Loucy (cell line): ENCODE data around the gene WDR31.
A peak's percentile ranks its signal among the peaks of the same experiment; 100 is the strongest.
"Not testable (repeated sequence)": the region's sequence is repeated elsewhere in the genome, so short reads cannot be mapped to it uniquely, and the experiment has no call there.

ENCODE experiments used
- H2AFZ ChIP-seq: fragments of 200-600 bp; sonication (generic); 2 replicates; pipeline ENCODE4 v1.6.0; 2016; ENCODE audit warnings: antibody characterized with exemption, mild to moderate bottlenecking, low read length, moderate library complexity
- H3F3A ChIP-seq: fragments of 200-600 bp; 2 replicates; pipeline ENCODE4 v1.6.0; 2016; ENCODE audit warnings: antibody characterized with exemption, low read depth, mild to moderate bottlenecking
- H3K27me3 ChIP-seq: fragments of 200-600 bp; sonication (generic); 2 replicates; pipeline ENCODE4 v1.6.1; 2014; ENCODE audit warnings: low read length, mild to moderate bottlenecking; ENCODE audit not compliant: insufficient read depth, poor library complexity, severe bottlenecking
- H3K36me3 ChIP-seq: fragments of 200-600 bp; sonication (generic); 2 replicates; pipeline ENCODE4 v1.6.1; 2016; ENCODE audit warnings: low read length; ENCODE audit not compliant: insufficient read depth
- H3K4me1 ChIP-seq: fragments of 200-600 bp; sonication (generic); 2 replicates; pipeline ENCODE4 v1.5.1; 2014; ENCODE audit warnings: low read length, mild to moderate bottlenecking; ENCODE audit not compliant: insufficient read depth, poor library complexity, severe bottlenecking
- H3K4me2 ChIP-seq: fragments of 200-600 bp; sonication (generic); 2 replicates; pipeline ENCODE4 v1.6.0; 2014; ENCODE audit warnings: antibody characterized with exemption, low read length, low read depth, mild to moderate bottlenecking; ENCODE audit not compliant: poor library complexity, severe bottlenecking
- H3K4me3 ChIP-seq: fragments of 200-600 bp; sonication (generic); 2 replicates; pipeline ENCODE4 v1.5.1; 2014; ENCODE audit warnings: low read length, mild to moderate bottlenecking, mixed read lengths; ENCODE audit not compliant: poor library complexity, severe bottlenecking
- H3K79me2 ChIP-seq: fragments of 200-600 bp; sonication (generic); 2 replicates; pipeline ENCODE4 v1.6.1; 2014; ENCODE audit warnings: low read length; ENCODE audit not compliant: insufficient read depth
- H3K9ac ChIP-seq: fragments of 200-600 bp; sonication (generic); 2 replicates; pipeline ENCODE4 v1.6.0; 2014; ENCODE audit warnings: mild to moderate bottlenecking, low read depth, low read length, moderate library complexity; ENCODE audit not compliant: poor library complexity, severe bottlenecking
- H3K9me2 ChIP-seq: fragments of 200-600 bp; sonication (generic); replicated peaks from 2 replicates; pipeline ENCODE4 v1.6.1; 2016; ENCODE audit warnings: low read depth, low read length, mixed read lengths
- H3K9me3 ChIP-seq: fragments of 200-600 bp; sonication (generic); 2 replicates; pipeline ENCODE4 v1.6.1; 2014; ENCODE audit warnings: mild to moderate bottlenecking, antibody characterized with exemption, low read length, low read depth; ENCODE audit not compliant: insufficient read depth
- H4K20me1 ChIP-seq: fragments of 200-600 bp; sonication (generic); 2 replicates; pipeline ENCODE4 v1.6.0; 2014; ENCODE audit warnings: antibody characterized with exemption, low read length, mild to moderate bottlenecking; ENCODE audit not compliant: insufficient read depth, poor library complexity, severe bottlenecking
- CTCF ChIP-seq: fragments of 200-600 bp; sonication (generic); conservative IDR thresholded peaks from 2 replicates; pipeline ENCODE4 v1.5.1; 2014; ENCODE audit warnings: mild to moderate bottlenecking, antibody characterized with exemption, low read length
- EZH2phosphoT487 ChIP-seq: fragments of 200-600 bp; IDR thresholded peaks from 2 replicates; pipeline ENCODE4 v1.6.1; 2018; ENCODE audit warnings: antibody characterized with exemption, mild to moderate bottlenecking, moderate library complexity, borderline replicate concordance

The WDR31 gene

GRCh38 chr9:113380869-113381378 is 40.8 kb upstream of the WDR31 start:
- Histone ChIP-seq H2AFZ (no peak overlapping the region), H3K36me3 (no peaks in the 10 kb centered on the region), H3K27me3 (no peaks in the 10 kb centered on the region), H3K9me2 (no peaks in the 10 kb centered on the region), H3F3A (no peaks in the 10 kb centered on the region), H3K4me2 (no peak overlapping the region), H3K9ac (no peak overlapping the region), H3K4me3 (no peak overlapping the region), H3K79me2 (peaks cover 8% of the 10 kb centered on the region), H4K20me1 (no peaks in the 10 kb centered on the region), H3K4me1 (no peaks in the 10 kb centered on the region), H3K9me3 (no peaks in the 10 kb centered on the region)
- no peak for TF ChIP-seq CTCF
- no peak for TF ChIP-seq EZH2phosphoT487

- peaks cover 15% of the 10 kb centered on the region for H3K79me2 ChIP-seq
- H3K4me1 ChIP-seq, H2AFZ ChIP-seq, H3K36me3 ChIP-seq, H3F3A ChIP-seq, H3K9ac ChIP-seq, H3K27me3 ChIP-seq, H3K4me2 ChIP-seq, H4K20me1 ChIP-seq, H3K9me3 ChIP-seq, H3K4me3 ChIP-seq, H3K9me2 ChIP-seq: not testable (repeated sequence)
Measured at GRCh38 chr9:113379829-113380210, 39.7 kb upstream of the WDR31 start.

GRCh38 chr9:113379094-113379828 is 39.2 kb upstream of the WDR31 start:
- H2AFZ ChIP-seq, H3K9ac ChIP-seq, H3K4me2 ChIP-seq, H4K20me1 ChIP-seq, H3F3A ChIP-seq, H3K4me3 ChIP-seq, H3K36me3 ChIP-seq, H3K4me1 ChIP-seq, H3K9me2 ChIP-seq, H3K27me3 ChIP-seq, H3K9me3 ChIP-seq: not testable (repeated sequence)
- H3K79me2 ChIP-seq: peaks cover 15% of the 10 kb centered on the region

- no peaks in the 10 kb centered on the region for H4K20me1 ChIP-seq
- no peaks in the 10 kb centered on the region for H3F3A ChIP-seq
- H3K4me3 ChIP-seq: peak within 1 kb of the TSS; percentile 92
- no peaks in the 10 kb centered on the region for H3K9me2 ChIP-seq
- H3K27me3 ChIP-seq: no peaks in the 10 kb centered on the region
- H3K36me3 ChIP-seq: no peaks in the 10 kb centered on the region
- H3K4me1 ChIP-seq: no peaks in the 10 kb centered on the region
- TF ChIP-seq EZH2phosphoT487: no peak
- TF ChIP-seq CTCF: no peak
- peak within 1 kb of the TSS; percentile 98 for H2AFZ ChIP-seq
- peaks cover 15% of the 10 kb centered on the region for H3K79me2 ChIP-seq
- peak within 1 kb of the TSS; percentile 68 for H3K4me2 ChIP-seq
- peak within 1 kb of the TSS; percentile 81 for H3K9ac ChIP-seq
- no peaks in the 10 kb centered on the region for H3K9me3 ChIP-seq
Measured at GRCh38 chr9:113376634-113377567, 36.8 kb upstream of the WDR31 start, which contains the start of gene HDHD3. TSS of gene HDHD3 (minus strand) at chr9:113376986. CDS start at chr9:113374354, 2,632 bp downstream.
